Psoas muscle (tissue), 8 donors: ENCODE measurements around the gene IL21R. TPM values are rescaled to one million over a fixed set of nuclear protein-coding genes. Genes with fewer than 3 reads are reported as not detected.

ENCODE experiments used
- ATAC-seq, 4 donors: fragments of 200-7000 bp; cut with Tn5 transposase; one replicate each; pipeline ENCODE4 v1.9.1; 2020; ENCODE audit warnings: moderate library complexity in 3 of 4, mild to moderate bottlenecking in 2 of 4
- DNase-seq, 2 donors: peaks; one replicate each; pipeline ENCODE4 v3.0.0-alpha.2; 2020
- H3K27ac ChIP-seq: fragments of 200-600 bp; one replicate; pipeline ENCODE4 v1.8.0; 2022
- H3K27me3 ChIP-seq, 3 donors: fragments of 200-600 bp in 1 of 3; one replicate each; pipeline versions ENCODE4 v1.6.1 to v1.8.0; 2013 to 2022; ENCODE audit warnings: low read length in 2 of 3, mild to moderate bottlenecking in 2 of 3, moderate library complexity in 1 of 3; ENCODE audit not compliant: insufficient read depth in 3 of 3
- H3K36me3 ChIP-seq, 2 donors: fragments of 200-600 bp in 1 of 2; one replicate each; pipeline versions ENCODE4 v1.6.1 to v1.8.0; 2013 to 2022; ENCODE audit warnings: low read depth in 1 of 2, mild to moderate bottlenecking in 1 of 2, moderate library complexity in 1 of 2; ENCODE audit not compliant: insufficient read depth in 1 of 2
- H3K4me1 ChIP-seq: fragments of 200-600 bp; one replicate; pipeline ENCODE4 v1.8.0; 2022
- H3K4me3 ChIP-seq: fragments of 200-600 bp; one replicate; pipeline ENCODE4 v1.8.0; 2022; ENCODE audit warnings: mild to moderate bottlenecking
- H3K9me3 ChIP-seq: fragments of 200-600 bp; one replicate; pipeline ENCODE4 v1.8.0; 2022
- CTCF ChIP-seq: fragments of 200-600 bp; IDR thresholded peaks from one replicate; pipeline ENCODE4 v1.8.0; 2022; ENCODE audit warnings: antibody characterized with exemption
- WGBS, 3 donors: extraction: QIAGEN DNeasy Blood & Tissue Kit; methylation state at CpG; one replicate each; pipeline versions ENCODE4 v1.1.6 to v1.1.7; 2013; 5-methylcytosine and 5-hydroxymethylcytosine counted together
- intact Hi-C, 2 donors: fragments of 100-400 bp; cut with DNase I; formaldehyde crosslinking; loops; one replicate each; pipeline versions ENCODE4 v1.11.0 to v1.14.2; 2022
- polyA plus RNA-seq, 3 donors: library from polyadenylated mRNA; stranded (reverse); fragments of 200-250 nt; gene quantifications; one replicate each; pipeline ENCODE4 v1.2.3, GENCODE V29; 2013
- total RNA-seq, 4 donors: library from RNA; stranded (reverse); fragmentation: NEBNext Ultra II Directional in 2 of 4; extraction: Animal tissue kit (Norgen Biotek cat#: 25700) in 2 of 4; gene quantifications; one replicate each; pipeline versions ENCODE4 v1.2.1 to v1.2.4, GENCODE V29; 2021 to 2023
- donor health status: healthy with polysubstance abuse.
- donor health status: DM: no; HTN: no; CAD: no; lungs with moderate emphysema.
- donor health status: Bipolar disorder and iron deficiency.
- donor health status: healthy.
- donor health status: DM: yes; HTN: yes; CAD: no.
- donor health status: DM: no; HTN: no; CAD: no.
- donor health status: DM: no; HTN: no; CAD: no.
- donor health status: DM: yes; HTN: yes; CAD: no.

The IL21R gene
- total and polyA plus RNA-seq, 7 donors, result 0.01 to 0.15 (median 0.08) TPM; not detected in 2

GRCh38 chr16:27458258-27458657, 56.3 kb downstream of the IL21R start:
- Histone ChIP-seq H3K4me3 (no peak overlapping the region), H3K9me3 (no peaks in the 10 kb centered on the region), H3K4me1 (peaks cover 25% of the 10 kb centered on the region), H3K27ac (no peak overlapping the region), H3K36me3 (peaks cover 2 to 32% of the 10 kb centered on the region in 2 donors), H3K27me3 (no peaks in the 10 kb centered on the region)
- ATAC-seq (no peak), DNase-seq (peak in 1 of 2 donors; percentile 28)
- intact Hi-C loops, result loop anchor here (5.0 to 10.0 kb wide), 4 partner anchors 223 to 301 kb away; no protein-coding TSS in a partner anchor
- no peak for TF ChIP-seq CTCF
- 75 to 80% (median 77%) methylated on average over 5 of the region's 5 CpGs for WGBS, 3 donors

GRCh38 chr16:27458987-27459688, 57.2 kb downstream of the IL21R start:
- Histone ChIP-seq H3K27ac (no peak overlapping the region), H3K4me1 (peaks cover 25% of the 10 kb centered on the region), H3K4me3 (no peak overlapping the region), H3K27me3 (no peaks in the 10 kb centered on the region), H3K9me3 (no peaks in the 10 kb centered on the region), H3K36me3 (peaks cover 2 to 41% of the 10 kb centered on the region in 2 donors)
- no peak for TF ChIP-seq CTCF
- intact Hi-C loops, result loop anchor here (5.0 to 10.0 kb wide), 4 partner anchors 224 to 302 kb away; no protein-coding TSS in a partner anchor
- WGBS, 3 donors, result 83 to 91% (median 87%) methylated on average over 5 of the region's 5 CpGs
- no peak for DNase-seq
- ATAC-seq, result no peak

- peak in 1 of 2 donors; percentile 52 for DNase-seq
- Histone ChIP-seq H3K4me3 (no peak overlapping the region), H3K9me3 (no peaks in the 10 kb centered on the region), H3K27ac (peak overlapping the region; percentile 78), H3K36me3 (peaks cover 8 to 52% of the 10 kb centered on the region in 2 donors), H3K4me1 (peaks cover 25% of the 10 kb centered on the region), H3K27me3 (no peaks in the 10 kb centered on the region)
- intact Hi-C loops, result loop anchor here in 1 of 2 donors (10.0 kb wide), 1 partner anchor 1515 kb away; the partner anchor contains the start of gene SPNS1
- TF ChIP-seq CTCF, result no peak
- no peak for ATAC-seq
- WGBS, 3 donors, result 44 to 70% (median 54%) methylated on average over 4 of the region's 4 CpGs
Measured at GRCh38 chr16:27460213-27460612, 58.2 kb downstream of the IL21R start.

GRCh38 chr16:27460663-27461482, 58.9 kb downstream of the IL21R start:
- Histone ChIP-seq H3K9me3 (no peaks in the 10 kb centered on the region), H3K27me3 (no peaks in the 10 kb centered on the region), H3K36me3 (peaks cover 9 to 58% of the 10 kb centered on the region in 2 donors), H3K27ac (peak overlapping the region; percentile 78), H3K4me3 (no peak overlapping the region), H3K4me1 (peaks cover 25% of the 10 kb centered on the region)
- DNase-seq (peak; percentile 70 to 83), ATAC-seq (peak; percentile 72 to 84 (median 78))
- 56 to 69% (median 61%) methylated on average over 19 to 20 of the region's 20 CpGs for WGBS, 3 donors
- TF ChIP-seq CTCF, result no peak
- intact Hi-C loops, result loop anchor here in 1 of 2 donors (10.0 kb wide), 1 partner anchor 1514 kb away; the partner anchor contains the start of gene SPNS1
